ENCODE results near the gene EEPD1. TPM values are rescaled to one million over a fixed set of nuclear protein-coding genes. Genes with fewer than 3 reads are reported as not detected.

EEPD1 gene
- polyA plus RNA-seq, 2 of the 4 experiments (the other 2 are of a cell fraction): 16.0 to 24.3 TPM

DNA sequence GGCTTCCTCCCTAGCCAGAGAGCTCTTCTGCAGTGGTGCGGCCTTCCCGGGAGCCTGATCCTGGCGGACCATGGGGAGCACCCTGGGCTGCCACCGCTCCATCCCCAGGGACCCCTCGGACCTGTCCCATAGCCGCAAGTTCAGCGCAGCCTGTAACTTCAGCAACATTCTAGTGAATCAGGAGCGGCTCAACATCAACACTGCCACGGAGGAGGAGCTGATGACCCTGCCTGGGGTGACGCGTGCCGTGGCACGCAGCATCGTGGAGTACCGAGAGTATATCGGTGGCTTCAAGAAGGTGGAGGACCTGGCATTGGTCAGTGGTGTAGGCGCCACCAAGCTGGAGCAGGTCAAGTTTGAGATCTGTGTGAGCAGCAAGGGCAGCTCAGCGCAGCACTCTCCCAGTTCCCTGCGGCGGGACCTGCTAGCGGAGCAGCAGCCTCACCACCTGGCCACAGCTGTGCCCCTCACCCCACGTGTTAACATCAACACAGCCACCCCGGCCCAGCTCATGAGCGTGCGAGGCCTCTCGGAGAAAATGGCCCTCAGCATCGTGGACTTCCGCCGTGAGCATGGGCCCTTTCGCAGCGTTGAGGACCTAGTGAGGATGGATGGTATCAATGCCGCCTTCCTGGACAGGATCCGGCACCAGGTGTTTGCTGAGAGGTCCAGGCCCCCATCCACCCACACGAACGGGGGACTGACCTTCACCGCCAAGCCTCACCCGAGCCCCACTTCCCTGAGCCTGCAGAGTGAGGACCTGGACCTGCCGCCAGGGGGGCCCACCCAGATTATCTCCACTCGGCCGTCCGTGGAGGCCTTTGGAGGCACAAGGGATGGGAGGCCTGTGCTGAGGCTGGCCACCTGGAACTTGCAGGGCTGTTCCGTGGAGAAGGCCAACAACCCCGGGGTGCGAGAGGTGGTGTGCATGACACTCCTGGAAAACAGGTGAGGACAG is 1.5 kb downstream of the EEPD1 start:
- DNase-seq (ENCODE audit: low read depth in 1 of 2, low spot score in 1 of 2) (no peak), ATAC-seq (no peak), FAIRE-seq (no peak)
- H3K4me1 ChIP-seq: peaks cover 50% of the 10 kb centered on the region
- peak overlapping the region; percentile 88 for H3K4me2 ChIP-seq
- POLR2A ChIA-PET: no interaction called here
- CTCF ChIA-PET: interaction anchor here (0.6 to 1.6 kb wide), 3 partner anchors 51 to 169 kb away, joined by 3 to 4 read pairs (median 3); no protein-coding TSS in a partner anchor
- H3K4me3 ChIP-seq: peak overlapping the region; percentile 59
- peak overlapping the region; percentile 73 to 90; a peak in 4 of 6 replicates for H3K27ac ChIP-seq
- TF ChIP-seq, protein P1, sequence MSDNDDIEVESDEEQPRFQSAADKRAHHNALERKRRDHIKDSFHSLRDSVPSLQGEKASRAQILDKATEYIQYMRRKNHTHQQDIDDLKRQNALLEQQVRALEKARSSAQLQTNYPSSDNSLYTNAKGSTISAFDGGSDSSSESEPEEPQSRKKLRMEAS (IDR thresholded peaks at IDR 0.05): no peak
- TF ChIP-seq HEYL (CRISPR knock-in tag; IDR thresholded peaks at IDR 0.05) (no peak), FOXS1 (CRISPR knock-in tag; IDR thresholded peaks at IDR 0.05) (no peak), ESRRA (IDR thresholded peaks at IDR 0.05; ENCODE audit: borderline replicate concordance, low read length) (no peak), ZC3H11A (IDR thresholded peaks at IDR 0.05) (no peak), NFE2L2 (conservative IDR thresholded peaks at IDR 0.05; ENCODE audit: low read length) (no peak)
- TF ChIP-seq, protein P2, sequence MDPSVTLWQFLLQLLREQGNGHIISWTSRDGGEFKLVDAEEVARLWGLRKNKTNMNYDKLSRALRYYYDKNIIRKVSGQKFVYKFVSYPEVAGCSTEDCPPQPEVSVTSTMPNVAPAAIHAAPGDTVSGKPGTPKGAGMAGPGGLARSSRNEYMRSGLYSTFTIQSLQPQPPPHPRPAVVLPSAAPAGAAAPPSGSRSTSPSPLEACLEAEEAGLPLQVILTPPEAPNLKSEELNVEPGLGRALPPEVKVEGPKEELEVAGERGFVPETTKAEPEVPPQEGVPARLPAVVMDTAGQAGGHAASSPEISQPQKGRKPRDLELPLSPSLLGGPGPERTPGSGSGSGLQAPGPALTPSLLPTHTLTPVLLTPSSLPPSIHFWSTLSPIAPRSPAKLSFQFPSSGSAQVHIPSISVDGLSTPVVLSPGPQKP (IDR thresholded peaks at IDR 0.05; ENCODE audit: low read depth, low read length): no peak
- TF ChIP-seq, protein P3, sequence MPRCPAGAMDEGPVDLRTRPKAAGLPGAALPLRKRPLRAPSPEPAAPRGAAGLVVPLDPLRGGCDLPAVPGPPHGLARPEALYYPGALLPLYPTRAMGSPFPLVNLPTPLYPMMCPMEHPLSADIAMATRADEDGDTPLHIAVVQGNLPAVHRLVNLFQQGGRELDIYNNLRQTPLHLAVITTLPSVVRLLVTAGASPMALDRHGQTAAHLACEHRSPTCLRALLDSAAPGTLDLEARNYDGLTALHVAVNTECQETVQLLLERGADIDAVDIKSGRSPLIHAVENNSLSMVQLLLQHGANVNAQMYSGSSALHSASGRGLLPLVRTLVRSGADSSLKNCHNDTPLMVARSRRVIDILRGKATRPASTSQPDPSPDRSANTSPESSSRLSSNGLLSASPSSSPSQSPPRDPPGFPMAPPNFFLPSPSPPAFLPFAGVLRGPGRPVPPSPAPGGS (IDR thresholded peaks at IDR 0.05): no peak
- no peaks in the 10 kb centered on the region for H3K9me3 ChIP-seq
- WGBS (ENCODE audit: missing lambda C conversion rate): 95% methylated on average over 44 of the region's 44 CpGs

DNA sequence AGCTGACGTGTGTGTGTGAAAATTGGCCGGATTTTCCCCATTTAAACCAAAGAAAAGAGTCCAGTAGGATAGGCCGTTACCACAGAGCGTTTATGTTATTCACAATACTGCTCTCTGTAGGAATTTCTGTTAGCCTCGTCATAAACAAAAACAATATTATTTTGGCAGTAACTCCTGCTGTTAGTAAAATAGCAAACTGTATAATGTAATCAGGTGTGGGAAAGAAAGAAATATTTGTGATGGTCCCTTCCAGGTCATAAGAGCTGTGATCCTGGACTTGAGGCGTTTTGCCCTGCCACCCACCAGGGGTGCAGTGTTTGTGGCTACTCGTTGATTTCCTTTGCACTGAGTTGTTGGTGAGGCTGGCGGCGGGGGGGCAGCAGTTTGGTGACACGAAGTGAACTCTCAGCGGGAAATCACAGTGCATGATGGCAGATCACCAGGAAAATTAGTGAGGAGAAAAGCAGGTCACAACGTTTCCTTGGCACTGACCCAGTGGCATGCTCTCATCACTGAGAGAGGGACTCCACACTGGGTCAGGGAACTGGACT is 2.8 kb downstream of the EEPD1 start:
- 0 out of 3 replicates have a peak overlapping the region, but pooled peaks have one; percentile 12 for H3K4me3 ChIP-seq
- no peak for ATAC-seq
- no peaks in the 10 kb centered on the region for H3K9me3 ChIP-seq
- 67% methylated on average over 12 of the region's 12 CpGs for WGBS (ENCODE audit: missing lambda C conversion rate)
- peak overlapping the region; percentile 88 for H3K4me2 ChIP-seq
- ChIA-PET CTCF (interaction anchor here (1.2 kb wide), 1 partner anchor 171 kb away, joined by 3 read pairs; no protein-coding TSS in a partner anchor), POLR2A (no interaction called here)
- FAIRE-seq: no peak
- TF ChIP-seq CHD4 (IDR thresholded peaks at IDR 0.05; ENCODE audit: borderline replicate concordance) (no peak), TFCP2L1 (CRISPR knock-in tag; IDR thresholded peaks at IDR 0.05) (no peak), FOXS1 (CRISPR knock-in tag; IDR thresholded peaks at IDR 0.05) (no peak), KDM1A (IDR thresholded peaks at IDR 0.05; ENCODE audit: low read depth) (no peak), HOXB5 (CRISPR knock-in tag; IDR thresholded peaks at IDR 0.05) (no peak), RARB (CRISPR knock-in tag; IDR thresholded peaks at IDR 0.05) (no peak), FOSL2 (IDR thresholded peaks at IDR 0.05) (no peak), FOSL2 (CRISPR knock-in tag; IDR thresholded peaks at IDR 0.05) (no peak), HDAC2 (IDR thresholded peaks at IDR 0.05) (no peak), MAFK (IDR thresholded peaks at IDR 0.05; ENCODE audit: partially characterized antibody) (no peak), PHF8 (IDR thresholded peaks at IDR 0.05; ENCODE audit: borderline replicate concordance, low read depth) (no peak), ZSCAN20 (CRISPR knock-in tag; IDR thresholded peaks at IDR 0.05) (no peak), SMC3 (IDR thresholded peaks at IDR 0.05) (no peak), CBX8 (IDR thresholded peaks at IDR 0.05) (no peak), RAD21 (conservative IDR thresholded peaks at IDR 0.05 in 1 of 2, IDR thresholded peaks at IDR 0.05 in 1 of 2) (no peak), MAZ (IDR thresholded peaks at IDR 0.05; ENCODE audit: borderline replicate concordance, low read depth, low read length) (no peak)
- TF ChIP-seq, protein P4, sequence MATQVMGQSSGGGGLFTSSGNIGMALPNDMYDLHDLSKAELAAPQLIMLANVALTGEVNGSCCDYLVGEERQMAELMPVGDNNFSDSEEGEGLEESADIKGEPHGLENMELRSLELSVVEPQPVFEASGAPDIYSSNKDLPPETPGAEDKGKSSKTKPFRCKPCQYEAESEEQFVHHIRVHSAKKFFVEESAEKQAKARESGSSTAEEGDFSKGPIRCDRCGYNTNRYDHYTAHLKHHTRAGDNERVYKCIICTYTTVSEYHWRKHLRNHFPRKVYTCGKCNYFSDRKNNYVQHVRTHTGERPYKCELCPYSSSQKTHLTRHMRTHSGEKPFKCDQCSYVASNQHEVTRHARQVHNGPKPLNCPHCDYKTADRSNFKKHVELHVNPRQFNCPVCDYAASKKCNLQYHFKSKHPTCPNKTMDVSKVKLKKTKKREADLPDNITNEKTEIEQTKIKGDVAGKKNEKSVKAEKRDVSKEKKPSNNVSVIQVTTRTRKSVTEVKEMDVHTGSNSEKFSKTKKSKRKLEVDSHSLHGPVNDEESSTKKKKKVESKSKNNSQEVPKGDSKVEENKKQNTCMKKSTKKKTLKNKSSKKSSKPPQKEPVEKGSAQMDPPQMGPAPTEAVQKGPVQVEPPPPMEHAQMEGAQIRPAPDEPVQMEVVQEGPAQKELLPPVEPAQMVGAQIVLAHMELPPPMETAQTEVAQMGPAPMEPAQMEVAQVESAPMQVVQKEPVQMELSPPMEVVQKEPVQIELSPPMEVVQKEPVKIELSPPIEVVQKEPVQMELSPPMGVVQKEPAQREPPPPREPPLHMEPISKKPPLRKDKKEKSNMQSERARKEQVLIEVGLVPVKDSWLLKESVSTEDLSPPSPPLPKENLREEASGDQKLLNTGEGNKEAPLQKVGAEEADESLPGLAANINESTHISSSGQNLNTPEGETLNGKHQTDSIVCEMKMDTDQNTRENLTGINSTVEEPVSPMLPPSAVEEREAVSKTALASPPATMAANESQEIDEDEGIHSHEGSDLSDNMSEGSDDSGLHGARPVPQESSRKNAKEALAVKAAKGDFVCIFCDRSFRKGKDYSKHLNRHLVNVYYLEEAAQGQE (IDR thresholded peaks at IDR 0.05): no peak
- TF ChIP-seq, protein P3 (IDR thresholded peaks at IDR 0.05): no peak
- no peak for DNase-seq (ENCODE audit: low read depth in 1 of 2, low spot score in 1 of 2)
- H3K4me1 ChIP-seq: peaks cover 50% of the 10 kb centered on the region
- peak overlapping the region in 1 of 2 experiments; percentile 5; a peak in 1 of 6 replicates for H3K27ac ChIP-seq
